Globus pallidus (tissue), 1 donor: ENCODE data around the gene GART.
"Not testable (repeated sequence)": the region's sequence is repeated elsewhere in the genome, so short reads cannot be mapped to it uniquely, and the experiment has no call there.

ENCODE experiments used
- DNase-seq: peaks from one replicate; pipeline ENCODE4 v3.0.0-alpha.2; 2015; ENCODE audit warnings: low spot score

GART gene

GRCh38 chr21:33469183-33469582, 72.7 kb downstream of the GART start:
- DNase-seq = not testable (repeated sequence)

GRCh38 chr21:33461538-33462250, 80.2 kb downstream of the GART start:
- DNase-seq = no peak

GRCh38 chr21:33458861-33459260, 83.1 kb downstream of the GART start:
- no peak for DNase-seq

- DNase-seq = no peak
Measured at GRCh38 chr21:33455686-33456446, 86.1 kb downstream of the GART start.
